Esophagus squamous epithelium (tissue), 5 donors: ENCODE results near the gene SMO. TPM values are rescaled to one million over a fixed set of nuclear protein-coding genes. Genes with fewer than 3 reads are reported as not detected.

ENCODE experiments used
- DNase-seq: peaks from one replicate; lab custom pipeline; 2025; lab: John Stamatoyannopoulos, UW
- H3K27ac ChIP-seq, 4 donors: fragments of 200-600 bp; sonication (generic); one replicate each; pipeline ENCODE4 v1.5.1; 2016 to 2019; ENCODE audit warnings: mild to moderate bottlenecking in 1 of 4
- H3K27me3 ChIP-seq, 4 donors: fragments of 200-600 bp; sonication (generic); 1 replicate in 3 of 4; 2 replicates in 1 of 4; pipeline versions ENCODE4 v1.5.1 to v1.6.0; 2017 to 2021; ENCODE audit warnings: antibody characterized with exemption in 1 of 4
- H3K36me3 ChIP-seq, 3 donors: fragments of 200-600 bp; sonication (generic); one replicate each; pipeline ENCODE4 v1.5.1; 2016 to 2019
- H3K4me1 ChIP-seq, 3 donors: fragments of 200-600 bp; sonication (generic); one replicate each; pipeline ENCODE4 v1.5.1; 2017 to 2019
- H3K4me3 ChIP-seq, 4 donors: fragments of 200-600 bp; sonication (generic); 1 replicate in 3 of 4; 2 replicates in 1 of 4; pipeline ENCODE4 v1.5.1; 2016 to 2019; ENCODE audit warnings: mild to moderate bottlenecking in 2 of 4, moderate library complexity in 1 of 4
- H3K9me3 ChIP-seq, 3 donors: fragments of 200-600 bp; sonication (generic); one replicate each; pipeline ENCODE4 v1.5.1; 2016 to 2019
- POLR2A ChIP-seq, 4 donors: fragments of 450-650 bp; IDR thresholded peaks; one replicate each; pipeline ENCODE4 v1.6.1; 2017; ENCODE audit warnings: antibody characterized with exemption in 4 of 4, mild to moderate bottlenecking in 4 of 4, moderate library complexity in 3 of 4
- WGBS, 2 donors: methylation state at CpG; one replicate each; pipeline ENCODE4 v1.1.5; 2018; 5-methylcytosine and 5-hydroxymethylcytosine counted together
- intact Hi-C: fragments of 100-400 bp; cut with DNase I; formaldehyde crosslinking; loops from one replicate; pipeline ENCODE4 v1.15.0; 2022
- total RNA-seq, 4 donors: library from RNA; depleted of rRNA; stranded (reverse); fragments of >200 nt; gene quantifications; one replicate each; pipeline ENCODE4 v1.1.0, GENCODE V29; 2016
- TF ChIP-seq, protein P1 (sequence below), 6 experiments: fragments of 450-650 bp in 4 of 6; fragments of 200-600 bp in 2 of 6; sonication (generic) in 2 of 6; IDR thresholded peaks; one replicate each; pipeline ENCODE4 v1.5.1; 2016 to 2019; ENCODE audit warnings: antibody characterized with exemption in 6 of 6, mild to moderate bottlenecking in 4 of 6, moderate library complexity in 4 of 6
- donor health status: DM: yes; HTN: yes; CAD: no.

Gene SMO
- total RNA-seq = 10 to 100 TPM in 3 of 4 donors, 1 to 10 TPM in 1; 9.2 to 18.4 (median 10.4) TPM

DNA sequence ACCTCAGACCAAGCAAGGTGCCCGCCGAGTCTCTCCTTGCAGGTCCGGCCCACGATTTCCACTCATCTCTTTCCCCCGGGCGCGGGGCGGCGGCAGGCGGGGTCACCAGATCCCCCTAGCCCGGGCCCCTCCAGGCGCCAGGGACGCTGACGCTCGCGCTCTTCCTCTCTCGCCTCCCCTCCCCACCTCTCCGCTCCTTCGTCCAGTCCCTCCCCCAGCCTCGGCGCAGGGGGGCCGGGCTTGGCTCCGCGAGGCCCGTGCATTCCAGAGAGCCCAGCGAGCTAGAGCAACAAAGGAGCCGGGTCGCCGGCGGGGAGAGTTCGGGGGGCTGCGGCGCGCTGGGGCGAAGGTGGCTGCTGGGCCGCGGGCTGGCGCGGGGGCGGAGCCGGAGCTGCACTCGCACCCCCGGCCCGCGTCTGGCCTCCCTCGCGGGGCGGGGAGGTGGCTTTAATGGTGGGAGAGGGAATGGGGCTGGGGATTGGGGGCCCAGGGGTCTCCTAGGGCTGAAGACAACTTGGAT, at the start of gene SMO:
TSS of gene SMO (plus strand) at position 262 of the 520 bp plus-strand sequence. CDS start 519 bp downstream, outside the sequence.
- H3K4me1 ChIP-seq = peaks cover 0 to 71% (median 37%) of the 10 kb centered on the region in 3 donors
- WGBS, 2 donors = 4% methylated on average over 4 of the region's 48 CpGs; no CpG with 5 or more reads in 1 of the 2 donors

DNA sequence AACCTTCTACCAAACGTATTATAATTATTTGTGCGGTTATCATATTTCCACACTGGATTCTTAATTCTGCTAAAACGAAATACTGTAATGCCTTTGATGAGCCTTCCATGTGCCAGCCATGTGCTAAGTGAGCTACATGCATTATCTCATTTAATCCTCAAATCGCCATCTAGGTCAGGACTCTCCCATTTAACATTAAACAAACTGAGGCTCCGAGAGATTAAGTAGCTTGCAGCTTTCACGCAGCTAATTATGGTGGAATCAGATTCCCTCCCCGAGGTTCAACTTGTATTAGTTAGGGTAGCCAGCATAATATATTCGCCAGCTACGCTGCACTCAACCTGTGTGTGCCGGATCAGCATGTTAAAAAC, 44.7 kb upstream of the SMO start:
- peak overlapping the region in 1 of 4 donors; percentile 68 for H3K4me3 ChIP-seq
- intact Hi-C loops = no loop called here
- WGBS, 2 donors = 47 to 52% methylated on average over 10 of the region's 10 CpGs
- DNase-seq = no peak
- no peak overlapping the region for H3K27ac ChIP-seq
- peaks cover 0 to 60% (median 2%) of the 10 kb centered on the region in 4 donors for H3K27me3 ChIP-seq
- no peaks in the 10 kb centered on the region for H3K36me3 ChIP-seq
- TF ChIP-seq POLR2A (IDR thresholded peaks at IDR 0.05) = no peak
- peaks cover 0 to 21% (median 9%) of the 10 kb centered on the region in 3 donors for H3K4me1 ChIP-seq
- no peaks in the 10 kb centered on the region for H3K9me3 ChIP-seq

More for the DNA sequence above, at the start of gene SMO:
- DNase-seq = no peak
- TF ChIP-seq POLR2A (IDR thresholded peaks at IDR 0.05) = no peak
- TF ChIP-seq, protein P1, sequence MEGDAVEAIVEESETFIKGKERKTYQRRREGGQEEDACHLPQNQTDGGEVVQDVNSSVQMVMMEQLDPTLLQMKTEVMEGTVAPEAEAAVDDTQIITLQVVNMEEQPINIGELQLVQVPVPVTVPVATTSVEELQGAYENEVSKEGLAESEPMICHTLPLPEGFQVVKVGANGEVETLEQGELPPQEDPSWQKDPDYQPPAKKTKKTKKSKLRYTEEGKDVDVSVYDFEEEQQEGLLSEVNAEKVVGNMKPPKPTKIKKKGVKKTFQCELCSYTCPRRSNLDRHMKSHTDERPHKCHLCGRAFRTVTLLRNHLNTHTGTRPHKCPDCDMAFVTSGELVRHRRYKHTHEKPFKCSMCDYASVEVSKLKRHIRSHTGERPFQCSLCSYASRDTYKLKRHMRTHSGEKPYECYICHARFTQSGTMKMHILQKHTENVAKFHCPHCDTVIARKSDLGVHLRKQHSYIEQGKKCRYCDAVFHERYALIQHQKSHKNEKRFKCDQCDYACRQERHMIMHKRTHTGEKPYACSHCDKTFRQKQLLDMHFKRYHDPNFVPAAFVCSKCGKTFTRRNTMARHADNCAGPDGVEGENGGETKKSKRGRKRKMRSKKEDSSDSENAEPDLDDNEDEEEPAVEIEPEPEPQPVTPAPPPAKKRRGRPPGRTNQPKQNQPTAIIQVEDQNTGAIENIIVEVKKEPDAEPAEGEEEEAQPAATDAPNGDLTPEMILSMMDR (IDR thresholded peaks at IDR 0.05) = no peak
- Histone ChIP-seq H3K36me3 (no peaks in the 10 kb centered on the region), H3K4me3 (peak within 1 kb of the TSS; percentile 59 to 90 (median 74)), H3K27me3 (peaks cover 0 to 16% (median 0%) of the 10 kb centered on the region in 4 donors), H3K9me3 (no peaks in the 10 kb centered on the region), H3K27ac (peak within 1 kb of the TSS; percentile 47 to 71 (median 70))
- intact Hi-C loops = no loop called here

GRCh38 chr7:129144095-129144833, 44.2 kb upstream of the SMO start, which contains the start of gene TSPAN33:
Gene TSPAN33, plus strand, starts transcription at chr7:129144707. Its CDS starts 274 bp downstream, at chr7:129144981.
- TF ChIP-seq, protein P1 (IDR thresholded peaks at IDR 0.05) = no peak
- TF ChIP-seq POLR2A (IDR thresholded peaks at IDR 0.05) = peak in 1 of 4 donors; percentile 5
- no peaks in the 10 kb centered on the region for H3K36me3 ChIP-seq
- peaks cover 0 to 21% (median 9%) of the 10 kb centered on the region in 3 donors for H3K4me1 ChIP-seq
- peak within 1 kb of the TSS in 2 of 4 donors; percentile 12 to 29 for H3K27ac ChIP-seq
- H3K4me3 ChIP-seq = peak within 1 kb of the TSS; percentile 37 to 68 (median 52)
- DNase-seq = no peak
- WGBS, 2 donors = 1 to 2% methylated on average over 12 to 13 of the region's 43 CpGs
- intact Hi-C loops = no loop called here
- no peaks in the 10 kb centered on the region for H3K9me3 ChIP-seq
- peaks cover 0 to 60% (median 2%) of the 10 kb centered on the region in 4 donors for H3K27me3 ChIP-seq

- peaks cover 0 to 21% (median 9%) of the 10 kb centered on the region in 3 donors for H3K4me1 ChIP-seq
- DNase-seq = no peak
- intact Hi-C loops = no loop called here
- H3K27ac ChIP-seq = peak overlapping the region in 2 of 4 donors; percentile 12 to 29
- TF ChIP-seq, protein P1 (IDR thresholded peaks at IDR 0.05) = no peak
- no peak for TF ChIP-seq POLR2A (IDR thresholded peaks at IDR 0.05)
- 10 to 37% methylated on average over 5 to 18 of the region's 58 CpGs for WGBS, 2 donors
- H3K9me3 ChIP-seq = no peaks in the 10 kb centered on the region
- peak overlapping the region; percentile 37 to 68 (median 52) for H3K4me3 ChIP-seq
- H3K27me3 ChIP-seq = peaks cover 0 to 66% (median 2%) of the 10 kb centered on the region in 4 donors
- no peaks in the 10 kb centered on the region for H3K36me3 ChIP-seq
Observed at GRCh38 chr7:129144834-129145668, 43.4 kb upstream of the SMO start.

GRCh38 chr7:129146237-129146979, 42.0 kb upstream of the SMO start:
- no peaks in the 10 kb centered on the region for H3K36me3 ChIP-seq
- no peak overlapping the region for H3K4me3 ChIP-seq
- H3K4me1 ChIP-seq = peaks cover 0 to 21% (median 9%) of the 10 kb centered on the region in 3 donors
- peaks cover 0 to 68% (median 2%) of the 10 kb centered on the region in 4 donors for H3K27me3 ChIP-seq
- 60 to 76% methylated on average over 6 to 8 of the region's 8 CpGs for WGBS, 2 donors
- peak overlapping the region in 2 of 4 donors; percentile 3 to 9 for H3K27ac ChIP-seq
- TF ChIP-seq, protein P1 (IDR thresholded peaks at IDR 0.05) = no peak
- TF ChIP-seq POLR2A (IDR thresholded peaks at IDR 0.05) = no peak
- intact Hi-C loops = no loop called here
- H3K9me3 ChIP-seq = no peaks in the 10 kb centered on the region
- DNase-seq = no peak
